Left hindlimb (tissue), 1 donor: Measurements from ENCODE around the gene MGAT4B.
A peak's percentile ranks its signal among the peaks of the same experiment; 100 is the strongest.

Source experiments
- DNase-seq: peaks from one replicate; pipeline ENCODE4 v3.0.0-alpha.2; 2018

Gene MGAT4B

GRCh38 chr5:179767496-179768100, 39.1 kb downstream of the MGAT4B start:
- DNase-seq, result no peak

GRCh38 chr5:179766726-179767455, 39.8 kb downstream of the MGAT4B start:
- DNase-seq, result no peak

GRCh38 chr5:179766021-179766725, 40.5 kb downstream of the MGAT4B start:
- DNase-seq, result no peak

DNA sequence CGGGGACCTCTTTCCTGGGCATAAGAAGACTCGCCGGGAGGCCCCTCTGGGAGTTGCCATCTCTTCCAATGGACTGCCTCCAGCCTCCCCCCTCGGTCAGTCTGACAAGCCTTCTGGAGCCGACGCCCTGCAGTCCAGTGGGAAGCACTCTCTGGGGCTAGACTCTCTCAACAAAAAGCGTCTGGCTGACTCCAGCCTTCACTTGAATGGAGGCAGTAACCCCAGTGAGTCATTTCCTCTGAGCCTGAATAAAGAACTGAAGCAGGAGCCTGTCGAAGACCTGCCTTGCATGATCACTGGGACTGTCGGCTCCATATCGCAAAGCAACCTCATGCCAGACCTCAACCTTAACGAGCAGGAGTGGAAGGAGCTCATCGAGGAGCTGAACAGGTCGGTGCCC, 41.3 kb downstream of the MGAT4B start:
- no peak for DNase-seq

GRCh38 chr5:179764056-179764455, 42.6 kb downstream of the MGAT4B start:
- DNase-seq, result peak; percentile 13

DNA sequence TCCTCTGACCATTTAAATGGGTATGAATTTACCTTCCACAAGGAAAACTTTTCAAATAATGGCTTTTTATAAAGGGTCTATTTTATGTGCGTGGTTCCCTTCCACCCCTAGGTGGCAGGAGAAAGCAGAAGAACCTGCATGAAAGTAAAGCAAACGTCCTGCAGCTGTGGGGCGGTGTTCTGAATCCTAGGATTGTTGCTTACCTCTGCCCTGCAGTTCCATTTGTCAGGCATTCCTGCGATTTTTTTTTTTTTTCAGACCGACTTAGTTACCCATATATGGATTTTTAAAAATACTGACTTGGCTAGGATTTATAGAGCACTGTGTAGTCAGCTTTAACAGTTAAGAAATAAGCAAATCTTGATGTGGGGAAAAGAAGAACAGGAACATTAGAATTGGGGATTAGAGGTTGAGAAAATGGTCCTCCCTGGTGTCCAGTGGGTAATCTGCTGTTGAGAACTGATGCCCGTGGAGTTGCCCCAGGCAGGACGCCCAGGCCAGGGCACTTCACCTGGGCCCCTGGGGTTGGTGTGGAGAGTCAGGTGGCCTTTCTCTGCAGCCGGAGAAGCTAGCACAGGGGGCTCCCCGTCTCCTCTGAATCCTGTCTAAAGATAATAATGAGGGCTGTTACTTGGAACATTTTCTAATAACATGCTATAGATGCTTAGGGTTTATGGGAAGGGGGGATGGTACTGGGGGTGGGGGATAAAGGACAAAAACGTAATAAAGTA, 43.3 kb downstream of the MGAT4B start:
- peak; percentile 69 for DNase-seq

DNA sequence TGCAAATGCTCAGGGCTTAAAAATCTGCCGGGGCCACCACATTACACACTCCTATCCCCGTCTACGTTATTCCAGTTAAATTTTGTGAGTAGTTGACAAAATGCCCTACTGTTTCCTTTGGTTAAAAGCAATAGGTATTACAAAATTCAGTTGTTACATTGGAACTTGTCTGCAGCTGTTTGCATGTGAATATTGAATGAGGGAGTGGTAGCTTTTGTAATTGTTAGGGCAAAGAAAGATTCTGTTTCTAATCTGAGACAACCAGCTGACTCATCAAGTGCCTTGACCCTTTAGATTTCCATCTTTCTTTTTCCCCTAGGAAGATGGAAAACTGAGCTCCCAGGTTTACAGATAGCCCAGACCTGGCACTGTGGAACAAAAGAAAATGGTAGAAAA, 43.9 kb downstream of the MGAT4B start:
- no peak for DNase-seq

- no peak for DNase-seq
Observed at GRCh38 chr5:179762079-179762780, 44.4 kb downstream of the MGAT4B start.

DNA sequence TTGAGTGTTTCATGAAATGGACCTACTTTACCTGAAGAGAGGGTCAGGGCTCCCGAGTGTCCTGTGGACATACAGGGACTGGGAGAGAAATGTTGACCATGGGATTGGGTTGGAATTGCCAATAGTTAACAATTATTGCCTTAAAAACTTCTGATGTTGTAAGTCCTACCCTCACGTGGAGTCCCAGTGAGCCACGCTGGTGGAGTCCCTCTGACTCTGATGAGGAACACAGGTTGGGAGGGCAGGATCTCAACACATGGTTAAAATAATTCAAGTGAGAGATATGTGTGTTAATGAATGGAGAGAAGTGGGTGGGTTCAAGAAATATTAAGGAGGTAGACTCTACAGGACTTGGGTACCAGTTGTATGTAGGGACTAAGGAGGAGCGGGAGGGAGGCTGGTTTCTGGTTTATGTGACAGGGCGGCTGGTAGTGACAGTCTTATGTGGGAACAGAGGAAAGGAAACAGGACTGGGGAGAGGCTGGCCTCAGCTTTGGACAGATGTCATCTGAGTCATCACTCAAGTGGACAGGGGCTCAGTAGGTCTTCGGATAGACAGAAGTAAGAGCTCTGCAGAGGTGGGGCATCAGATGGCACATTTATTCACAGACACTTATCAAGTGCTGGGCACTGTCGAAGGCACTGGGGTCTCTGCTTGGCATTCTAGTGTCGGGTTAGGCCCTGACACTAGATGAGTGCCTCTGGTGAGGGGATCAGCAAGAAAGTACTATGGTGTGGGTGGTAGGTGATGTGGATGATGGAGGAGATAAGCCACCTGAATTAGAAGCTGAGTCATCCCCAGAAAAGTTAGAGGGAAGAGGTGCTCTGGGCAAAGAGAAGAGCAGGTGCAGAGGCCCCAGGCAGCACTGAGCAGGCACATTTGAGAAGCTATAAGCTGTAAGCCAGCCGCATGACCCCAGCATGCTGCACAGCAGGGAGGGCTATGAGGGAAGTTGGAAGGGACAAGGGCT, 46.8 kb downstream of the MGAT4B start:
- no peak for DNase-seq

- DNase-seq, result no peak
Observed at GRCh38 chr5:179758955-179759354, 47.7 kb downstream of the MGAT4B start.

DNA sequence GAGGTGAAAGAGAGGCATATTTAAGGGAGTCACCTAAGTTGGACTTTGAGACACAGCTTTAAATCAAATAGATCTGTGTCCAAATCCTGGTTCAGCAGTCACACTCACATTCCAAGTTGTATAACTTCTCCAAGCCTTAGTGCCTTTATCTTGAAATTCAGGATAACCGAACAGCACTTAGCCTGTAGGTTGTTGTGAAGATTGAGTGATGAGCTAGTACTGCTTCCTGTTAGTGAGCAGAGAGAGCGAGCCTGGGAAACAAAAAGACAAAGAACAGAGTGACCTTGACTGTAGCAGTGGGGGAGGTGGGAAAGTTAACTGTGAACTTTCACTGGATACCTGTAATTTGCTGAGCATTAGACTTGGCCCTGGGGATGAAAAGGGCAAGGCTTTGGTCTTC, 51.6 kb downstream of the MGAT4B start:
- no peak for DNase-seq

- DNase-seq, result no peak
Observed at GRCh38 chr5:179753971-179754370, 52.7 kb downstream of the MGAT4B start.

DNA sequence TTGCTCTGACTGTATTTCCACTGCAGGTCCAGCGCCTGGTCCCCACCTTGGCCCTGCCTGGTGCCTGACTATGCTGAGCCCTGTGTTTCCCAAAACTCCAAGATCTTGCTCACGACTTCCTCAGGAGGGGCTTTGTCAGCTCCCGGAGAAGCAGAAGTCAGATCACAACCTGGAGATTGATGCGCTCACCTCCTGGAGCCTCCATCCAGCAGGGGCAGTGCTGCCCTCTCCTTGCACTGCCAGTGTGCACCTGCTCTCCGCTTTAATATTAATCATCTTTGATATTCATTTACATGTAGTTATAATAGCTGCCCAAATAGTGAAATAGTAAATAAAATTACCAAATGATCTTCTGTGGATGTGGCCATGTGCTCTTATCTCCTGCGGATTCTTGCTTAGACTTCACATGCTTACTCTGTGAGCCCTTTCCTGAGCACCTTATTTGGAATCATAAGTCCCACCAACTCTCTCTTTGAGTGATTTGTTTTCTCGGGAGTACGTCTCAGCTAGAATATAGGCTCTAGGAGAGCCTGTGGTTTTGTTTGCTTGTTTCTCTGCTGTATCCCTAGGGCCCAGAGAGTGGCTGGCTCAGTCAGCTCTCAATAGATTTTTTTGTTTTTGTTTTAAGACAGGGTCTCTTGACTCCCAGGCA, 56.7 kb downstream of the MGAT4B start:
- no peak for DNase-seq

DNA sequence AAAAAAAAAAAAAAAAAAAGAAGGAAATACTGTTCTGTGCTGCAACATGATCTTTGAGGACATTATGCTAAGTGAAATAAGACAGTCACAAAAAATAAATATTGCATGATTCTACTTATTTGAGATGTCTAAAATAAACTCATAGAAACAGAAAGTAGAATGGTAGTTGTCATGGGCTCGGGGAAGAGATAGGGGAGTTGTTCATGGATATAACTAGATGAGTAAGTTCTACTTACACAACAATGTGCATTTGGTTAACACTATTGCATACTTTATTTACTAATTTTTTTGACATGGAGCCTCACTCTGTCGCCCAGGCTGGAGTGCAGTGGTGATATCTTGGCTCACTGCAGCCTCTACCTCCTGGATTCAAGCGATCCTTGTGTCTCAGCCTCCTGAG, 58.9 kb downstream of the MGAT4B start:
- DNase-seq, result no peak
